ENCODE measurements around the gene TGFBR1.
A peak's percentile ranks its signal among the peaks of the same experiment; 100 is the strongest.

The TGFBR1 gene

GRCh38 chr9:99104459-99105151 lies at the start of gene TGFBR1:
Gene TGFBR1, plus strand, starts transcription at chr9:99105113. Its CDS starts 93 bp downstream, at chr9:99105206.
- peak; percentile 97 for DNase-seq

DNA sequence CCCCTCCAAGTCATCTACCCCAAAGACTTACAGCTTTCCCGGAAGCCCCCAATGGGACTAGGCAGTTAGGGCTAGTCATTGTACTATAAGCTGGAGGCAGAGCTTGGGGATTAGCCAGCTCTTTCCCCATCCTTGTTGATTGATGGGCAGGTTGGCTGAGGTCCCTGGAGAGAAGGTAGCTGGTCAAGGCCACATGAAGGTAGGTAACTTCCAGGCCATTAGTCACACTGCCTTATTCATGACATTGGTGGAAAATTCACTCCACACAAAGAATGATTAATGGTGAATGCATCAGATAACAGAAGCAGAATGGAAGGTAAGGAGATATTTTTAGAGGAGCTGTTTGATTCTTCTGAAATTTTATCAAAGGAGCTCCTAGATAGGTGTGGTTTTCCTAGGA lies 49.5 kb upstream of the TGFBR1 start:
- DNase-seq = no peak

DNA sequence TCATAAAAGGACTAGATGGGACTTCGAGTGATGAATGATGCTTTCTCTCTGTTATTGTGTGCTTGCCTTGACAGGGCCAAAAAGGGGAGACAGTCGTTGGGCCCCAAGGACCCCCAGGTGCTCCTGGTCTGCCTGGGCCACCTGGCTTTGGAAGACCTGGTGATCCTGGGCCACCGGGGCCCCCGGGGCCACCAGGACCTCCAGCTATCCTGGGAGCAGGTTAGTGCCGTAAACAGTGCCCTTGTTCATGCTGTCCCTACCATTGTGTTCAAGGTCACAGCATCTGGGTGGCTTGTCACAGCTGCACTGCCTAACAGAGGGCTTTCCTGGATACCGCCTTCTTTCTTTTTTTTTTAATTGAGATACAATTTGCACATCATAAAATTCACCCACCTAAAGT lies 48.7 kb upstream of the TGFBR1 start:
- DNase-seq = no peak

DNA sequence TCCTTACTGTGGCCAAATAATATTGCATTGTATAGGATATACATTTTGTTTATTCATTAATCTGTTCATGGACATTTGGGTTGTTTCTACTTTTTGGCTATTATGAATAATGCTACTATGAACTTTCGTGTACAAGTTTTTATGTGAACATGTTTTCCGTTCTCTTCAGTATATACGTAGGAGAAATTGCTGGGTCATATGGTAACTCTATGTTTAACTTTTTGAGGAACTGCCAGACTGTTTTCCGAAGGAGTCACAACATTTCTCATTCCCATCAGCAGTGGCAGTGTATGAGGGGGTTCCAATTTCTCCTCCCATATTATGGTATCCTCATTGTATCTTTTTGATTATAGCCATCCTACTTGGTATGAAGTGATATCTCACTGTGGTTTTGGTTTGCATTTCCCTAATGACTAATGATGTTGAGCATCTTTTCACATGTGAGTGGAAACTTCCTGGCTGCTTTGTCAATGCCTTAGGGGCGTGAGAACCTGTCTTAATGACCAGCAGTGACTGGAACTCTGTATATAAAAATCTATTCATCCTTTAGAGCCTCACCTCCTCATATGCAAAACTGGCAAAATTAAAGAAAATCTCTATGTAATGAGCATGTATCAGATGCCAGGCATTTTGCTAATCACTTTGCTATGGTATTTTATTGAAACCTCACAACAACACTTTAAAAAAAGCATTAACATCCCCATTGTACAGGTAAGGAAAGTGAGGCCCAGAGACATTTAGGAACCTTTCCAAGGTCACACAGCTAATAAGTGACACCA lies 47.8 kb upstream of the TGFBR1 start:
- DNase-seq = peak; percentile 73

- DNase-seq = peak; percentile 97
Measured at GRCh38 chr9:99057665-99058625, 47.0 kb upstream of the TGFBR1 start.

- peak; percentile 90 for DNase-seq
Measured at GRCh38 chr9:99058964-99059921, 45.7 kb upstream of the TGFBR1 start.

DNA sequence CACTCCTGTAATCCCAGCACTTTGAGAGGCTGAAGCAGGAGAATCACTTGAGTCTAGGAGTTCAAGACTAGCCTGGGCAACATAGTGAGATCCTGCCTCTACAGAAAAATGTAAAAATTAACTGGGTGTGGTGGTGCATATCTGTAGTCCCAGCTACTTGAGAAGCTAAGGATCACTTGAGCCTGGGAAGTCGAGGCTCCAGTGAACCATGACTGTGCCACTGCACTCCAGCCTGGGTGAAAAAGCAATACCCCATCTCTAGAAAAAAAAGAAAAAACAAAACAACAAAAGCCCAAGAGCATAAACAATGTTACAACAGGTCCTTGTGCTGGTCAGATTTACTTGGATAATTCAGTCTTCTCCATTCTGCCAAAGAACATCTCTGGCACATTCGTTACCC lies 44.3 kb upstream of the TGFBR1 start:
- no peak for DNase-seq

- no peak for DNase-seq
Measured at GRCh38 chr9:99062549-99062948, 42.4 kb upstream of the TGFBR1 start.

- no peak for DNase-seq
Measured at GRCh38 chr9:99063522-99063921, 41.4 kb upstream of the TGFBR1 start.

- no peak for DNase-seq
Measured at GRCh38 chr9:99066571-99066970, 38.3 kb upstream of the TGFBR1 start.

GRCh38 chr9:99069075-99069474 lies 35.8 kb upstream of the TGFBR1 start:
- DNase-seq = no peak

DNA sequence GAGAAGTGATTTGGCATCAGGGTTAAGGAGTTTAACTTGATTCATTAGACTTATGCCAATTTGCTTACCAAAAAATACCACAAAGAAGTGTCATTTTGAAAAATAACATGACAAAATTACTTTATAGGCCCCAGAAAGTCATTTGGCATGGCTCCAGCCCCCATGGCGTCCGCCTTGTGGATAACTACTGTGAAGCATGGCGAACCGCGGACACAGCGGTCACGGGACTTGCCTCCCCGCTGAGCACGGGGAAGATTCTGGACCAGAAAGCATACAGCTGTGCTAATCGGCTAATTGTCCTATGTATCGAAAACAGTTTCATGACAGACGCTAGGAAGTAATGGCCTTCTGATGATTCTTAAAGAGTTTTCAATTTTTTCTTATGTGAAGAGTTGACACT lies 35.4 kb upstream of the TGFBR1 start:
- no peak for DNase-seq

GRCh38 chr9:99070681-99071080 lies 34.2 kb upstream of the TGFBR1 start:
- no peak for DNase-seq

DNA sequence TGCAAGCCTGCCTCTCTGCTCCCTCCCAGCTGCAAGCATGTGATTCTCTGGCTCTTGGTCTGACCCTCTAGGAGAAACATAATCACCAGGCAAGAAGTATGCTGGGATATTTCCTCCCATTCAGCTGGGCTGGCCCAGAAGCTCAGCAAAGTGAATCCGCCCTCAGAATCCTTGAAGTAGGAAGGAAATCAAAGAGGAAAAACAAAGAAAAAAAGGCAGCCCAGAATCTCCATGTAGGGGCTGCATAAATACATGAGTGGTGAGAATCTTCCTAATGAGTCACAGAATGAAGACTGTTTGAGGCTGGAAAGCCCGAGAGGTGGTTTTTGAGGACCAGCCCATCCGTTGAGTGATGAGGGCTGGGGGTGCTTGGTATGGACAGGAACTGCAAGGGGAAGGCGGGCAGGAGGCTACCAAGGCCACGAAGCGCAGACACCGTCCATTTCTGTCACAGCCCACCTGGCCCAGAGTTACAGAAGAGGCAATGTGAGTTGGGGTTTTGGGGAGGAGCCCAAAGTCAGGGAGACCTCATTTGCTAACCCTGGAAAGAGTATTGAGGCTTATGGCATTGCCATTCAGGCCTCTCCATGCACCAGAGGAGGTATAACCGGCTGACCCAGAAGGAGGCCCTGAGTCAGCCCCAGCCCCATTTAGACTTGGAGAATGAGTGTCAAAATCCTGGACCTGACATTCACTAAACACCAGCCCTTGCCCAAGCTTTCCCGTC lies 33.4 kb upstream of the TGFBR1 start:
- no peak for DNase-seq

GRCh38 chr9:99072040-99072394 lies 32.9 kb upstream of the TGFBR1 start:
- DNase-seq = no peak

- no peak for DNase-seq
Measured at GRCh38 chr9:99073347-99073746, 31.6 kb upstream of the TGFBR1 start.

DNA sequence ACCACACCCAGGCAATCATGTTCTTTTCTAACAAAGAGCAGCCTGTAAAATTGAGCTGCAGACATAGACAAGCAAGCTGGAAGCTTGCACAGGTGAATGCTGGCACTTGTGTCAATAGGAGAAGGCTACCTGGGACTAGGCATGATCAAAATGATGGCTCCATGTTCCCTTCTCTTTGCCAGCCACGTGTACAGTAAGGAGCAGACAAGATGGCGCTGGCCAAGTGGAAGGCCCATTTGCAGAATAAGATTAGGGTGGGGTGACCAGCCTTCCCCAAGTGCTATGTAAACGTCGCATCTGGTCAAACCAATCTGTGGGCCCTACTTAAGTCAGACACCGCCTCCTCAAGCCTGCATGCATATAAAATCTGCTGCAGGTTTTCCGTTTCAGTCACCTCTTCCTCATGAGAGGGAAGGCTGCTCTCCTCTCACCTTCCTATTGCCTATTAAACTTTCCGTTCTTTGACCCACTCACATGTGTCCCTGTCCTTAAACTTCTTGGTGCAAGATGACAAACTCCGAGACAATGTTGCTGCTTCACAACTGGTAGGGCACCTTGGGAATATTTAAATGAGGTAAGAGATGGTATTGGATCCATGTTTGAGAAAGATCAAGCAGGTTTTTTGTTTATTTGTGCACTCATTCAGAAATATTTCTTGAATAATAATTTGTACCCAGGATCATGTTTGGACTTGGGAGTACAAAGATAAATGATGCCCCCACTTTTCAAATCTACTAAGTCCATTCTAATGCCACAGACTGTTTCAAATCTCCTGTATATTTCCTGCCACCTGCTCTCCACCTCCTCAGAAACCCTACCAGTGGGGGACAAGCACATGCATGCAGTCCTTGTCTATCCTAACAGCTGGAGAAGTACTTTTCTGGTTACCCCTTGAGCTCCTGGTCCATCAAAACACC lies 30.7 kb upstream of the TGFBR1 start:
- peak; percentile 40 for DNase-seq

- DNase-seq = no peak
Measured at GRCh38 chr9:99074902-99075245, 30.0 kb upstream of the TGFBR1 start.

DNA sequence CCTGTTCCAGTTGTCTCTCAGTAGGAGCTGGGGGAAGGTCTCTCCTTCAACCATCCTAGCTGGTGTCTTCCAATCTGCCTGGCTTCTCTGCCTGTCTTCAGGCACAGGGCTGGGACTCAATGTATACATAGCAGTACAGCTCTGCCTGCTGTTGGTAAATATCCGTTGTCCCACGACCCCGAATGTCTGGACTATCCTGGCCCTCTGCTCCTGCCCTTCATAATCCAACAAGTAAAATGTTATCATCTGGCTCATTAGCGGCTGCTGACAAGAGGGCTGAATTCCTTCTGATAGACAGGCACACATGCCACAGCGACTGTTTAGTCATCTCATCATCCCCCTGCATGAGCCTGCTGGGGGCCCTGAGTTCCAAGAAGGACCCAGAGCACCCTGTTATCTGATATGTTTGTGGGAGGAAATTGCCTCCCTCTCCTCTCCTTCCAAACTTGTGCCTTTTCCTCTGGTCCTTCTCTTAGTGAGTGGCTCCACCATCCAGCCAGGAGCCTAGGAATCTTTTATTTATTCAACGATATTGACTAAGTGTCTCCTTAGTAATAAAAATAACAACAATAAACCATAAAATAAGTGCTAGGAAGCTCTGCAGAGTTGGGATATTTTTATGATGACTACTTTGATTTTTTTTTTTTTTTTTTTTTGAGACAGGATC lies 29.5 kb upstream of the TGFBR1 start:
- peak; percentile 89 for DNase-seq

- DNase-seq = no peak
Measured at GRCh38 chr9:99076030-99076429, 28.9 kb upstream of the TGFBR1 start.
